GM18868 (cell line): Measurements from ENCODE around the gene ZNF24.

ENCODE experiments used
- ATAC-seq: cut with Tn5 transposase; IDR thresholded peaks from one replicate; pipeline ENCODE4 v1.9.1; 2021; ENCODE audit warnings: mild to moderate bottlenecking, moderate library complexity; ENCODE audit not compliant: unreplicated experiment

Gene ZNF24

GRCh38 chr18:35343936-35344735 lies at the start of gene ZNF24:
TSS of gene ZNF24 (minus strand) at chr18:35344420. CDS start at chr18:35340650, 3,770 bp downstream.
- ATAC-seq = peak; percentile 92

- ATAC-seq = no peak
These were observed 49.5 kb upstream of the ZNF24 start for GRCh38 chr18:35393716-35394115.

GRCh38 chr18:35392375-35392774 lies 48.2 kb upstream of the ZNF24 start:
- ATAC-seq = no peak

GRCh38 chr18:35390951-35391700 lies 46.9 kb upstream of the ZNF24 start:
- no peak for ATAC-seq

- no peak for ATAC-seq
These were observed 44.9 kb upstream of the ZNF24 start for GRCh38 chr18:35389095-35389618.

GRCh38 chr18:35387152-35387571 lies 42.9 kb upstream of the ZNF24 start:
- ATAC-seq = peak; percentile 24

- ATAC-seq = peak; percentile 84
These were observed 42.4 kb upstream of the ZNF24 start for GRCh38 chr18:35386600-35387100.

- no peak for ATAC-seq
These were observed 38.9 kb upstream of the ZNF24 start for GRCh38 chr18:35383136-35383535.

GRCh38 chr18:35379421-35379820 lies 35.2 kb upstream of the ZNF24 start:
- no peak for ATAC-seq

GRCh38 chr18:35378574-35378896 lies 34.3 kb upstream of the ZNF24 start:
- ATAC-seq = no peak

- ATAC-seq = no peak
These were observed 33.8 kb upstream of the ZNF24 start for GRCh38 chr18:35377875-35378573.

- peak; percentile 91 for ATAC-seq
These were observed 32.8 kb upstream of the ZNF24 start, which contains the start of gene ZNF396 for GRCh38 chr18:35376742-35377695. TSS of gene ZNF396 (minus strand) at chr18:35377337. CDS start at chr18:35374292, 3,045 bp downstream.

GRCh38 chr18:35376393-35376741 lies 32.1 kb upstream of the ZNF24 start:
- ATAC-seq = peak; percentile 46

GRCh38 chr18:35374708-35375107 lies 30.5 kb upstream of the ZNF24 start:
- ATAC-seq = no peak

GRCh38 chr18:35371412-35372195 lies 27.4 kb upstream of the ZNF24 start:
- ATAC-seq = no peak

GRCh38 chr18:35369126-35369525 lies 24.9 kb upstream of the ZNF24 start:
- ATAC-seq = no peak

GRCh38 chr18:35368595-35368994 lies 24.4 kb upstream of the ZNF24 start:
- no peak for ATAC-seq

- no peak for ATAC-seq
These were observed 18.3 kb upstream of the ZNF24 start for GRCh38 chr18:35362531-35362930.
